Measurements from ENCODE around the gene INTS1. TPM values are rescaled to one million over a fixed set of nuclear protein-coding genes. Genes with fewer than 3 reads are reported as not detected.

Gene INTS1
- total RNA-seq, 1 donor = 26.0 TPM

DNA sequence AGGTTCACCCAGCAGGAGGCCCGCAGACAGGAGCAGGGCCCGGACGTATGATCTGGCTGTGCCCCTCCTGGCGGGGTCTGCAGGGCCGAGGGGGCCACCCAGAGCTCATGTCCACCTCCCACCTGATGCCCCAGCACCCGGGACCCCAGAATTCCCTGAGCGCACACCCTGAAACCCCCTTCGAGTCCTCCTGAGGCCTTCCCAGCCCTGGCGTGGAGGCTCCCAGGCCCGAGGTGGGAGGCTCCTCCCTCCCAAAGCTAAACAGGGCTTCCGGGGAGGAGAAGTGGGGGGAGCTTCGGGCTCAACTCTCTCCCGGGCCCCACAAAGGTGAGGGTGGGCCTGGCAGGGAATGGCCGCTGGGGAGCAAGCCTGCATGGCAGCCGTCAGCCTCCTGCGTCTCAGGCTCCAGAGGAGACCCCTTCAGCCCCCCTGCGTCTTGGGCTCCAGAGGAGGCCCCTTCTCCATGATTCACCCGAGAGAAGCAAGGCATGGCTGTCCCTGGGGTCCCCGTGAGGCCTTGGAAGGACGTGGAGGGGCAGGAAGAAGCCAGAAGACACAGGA lies 75.2 kb downstream of the INTS1 start:
- no peaks in the 10 kb centered on the region for H3K4me1 ChIP-seq (ENCODE audit: insufficient read depth, low read length)
- no peaks in the 10 kb centered on the region for H3K9me3 ChIP-seq (ENCODE audit: low read depth, low read length)
- H3K27me3 ChIP-seq (ENCODE audit: insufficient read depth, low read length) = no peaks in the 10 kb centered on the region
- H3K4me3 ChIP-seq (ENCODE audit: low read length) = no peak overlapping the region

DNA sequence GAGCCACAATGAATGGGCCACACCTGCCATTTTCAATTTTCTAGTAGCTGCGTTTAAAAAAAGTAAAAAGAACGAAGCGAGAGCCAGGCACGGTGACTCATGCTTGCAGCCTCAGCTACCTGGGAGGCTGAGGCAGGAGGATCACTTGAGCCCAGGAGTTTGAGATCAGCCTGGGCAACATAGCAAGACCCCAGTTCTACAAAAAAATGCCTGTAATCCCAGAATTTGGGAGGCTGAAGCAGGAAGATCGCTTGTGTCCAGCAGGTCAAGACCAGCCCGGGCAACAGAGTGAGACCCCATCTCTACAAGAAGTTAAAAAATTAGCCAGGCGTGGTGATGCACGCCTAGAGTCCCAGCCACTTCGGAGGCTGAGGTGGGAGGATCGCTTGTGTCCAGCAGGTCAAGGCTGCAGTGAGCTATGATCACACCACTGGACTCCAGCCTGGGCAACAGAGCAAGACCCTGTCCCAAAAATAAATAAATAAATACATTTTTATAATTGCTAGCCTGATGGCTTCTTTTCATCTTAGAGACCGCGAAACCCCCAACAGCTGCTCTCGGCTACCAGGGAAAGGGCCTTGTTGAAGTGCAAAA lies 77.0 kb downstream of the INTS1 start:
- Histone ChIP-seq H3K4me1 (ENCODE audit: insufficient read depth, low read length) (no peaks in the 10 kb centered on the region), H3K4me3 (ENCODE audit: low read length) (no peak overlapping the region), H3K27me3 (ENCODE audit: insufficient read depth, low read length) (no peaks in the 10 kb centered on the region), H3K9me3 (ENCODE audit: low read depth, low read length) (no peaks in the 10 kb centered on the region)

DNA sequence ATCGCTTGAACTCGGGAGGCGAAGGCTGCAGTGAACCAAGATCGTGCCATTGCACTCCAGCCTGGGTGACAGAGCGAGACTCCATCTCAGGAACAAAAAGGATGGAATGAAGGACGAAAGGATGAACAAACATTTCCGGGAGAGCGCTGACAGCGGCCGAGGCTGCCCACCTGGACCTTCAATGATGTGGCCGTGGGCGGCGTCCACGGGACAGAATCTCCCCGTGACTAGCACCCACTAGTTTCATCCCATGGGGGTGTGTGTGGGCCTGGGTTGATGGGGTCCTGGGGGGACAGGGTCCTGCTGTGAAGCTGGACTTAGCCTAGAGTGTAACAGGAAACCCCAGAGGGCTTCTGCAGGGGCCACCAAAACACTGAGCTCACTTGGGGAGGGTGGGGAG lies 77.7 kb downstream of the INTS1 start:
- H3K4me1 ChIP-seq (ENCODE audit: insufficient read depth, low read length) = no peaks in the 10 kb centered on the region
- no peaks in the 10 kb centered on the region for H3K9me3 ChIP-seq (ENCODE audit: low read depth, low read length)
- H3K27me3 ChIP-seq (ENCODE audit: insufficient read depth, low read length) = no peaks in the 10 kb centered on the region
- no peak overlapping the region for H3K4me3 ChIP-seq (ENCODE audit: low read length)

DNA sequence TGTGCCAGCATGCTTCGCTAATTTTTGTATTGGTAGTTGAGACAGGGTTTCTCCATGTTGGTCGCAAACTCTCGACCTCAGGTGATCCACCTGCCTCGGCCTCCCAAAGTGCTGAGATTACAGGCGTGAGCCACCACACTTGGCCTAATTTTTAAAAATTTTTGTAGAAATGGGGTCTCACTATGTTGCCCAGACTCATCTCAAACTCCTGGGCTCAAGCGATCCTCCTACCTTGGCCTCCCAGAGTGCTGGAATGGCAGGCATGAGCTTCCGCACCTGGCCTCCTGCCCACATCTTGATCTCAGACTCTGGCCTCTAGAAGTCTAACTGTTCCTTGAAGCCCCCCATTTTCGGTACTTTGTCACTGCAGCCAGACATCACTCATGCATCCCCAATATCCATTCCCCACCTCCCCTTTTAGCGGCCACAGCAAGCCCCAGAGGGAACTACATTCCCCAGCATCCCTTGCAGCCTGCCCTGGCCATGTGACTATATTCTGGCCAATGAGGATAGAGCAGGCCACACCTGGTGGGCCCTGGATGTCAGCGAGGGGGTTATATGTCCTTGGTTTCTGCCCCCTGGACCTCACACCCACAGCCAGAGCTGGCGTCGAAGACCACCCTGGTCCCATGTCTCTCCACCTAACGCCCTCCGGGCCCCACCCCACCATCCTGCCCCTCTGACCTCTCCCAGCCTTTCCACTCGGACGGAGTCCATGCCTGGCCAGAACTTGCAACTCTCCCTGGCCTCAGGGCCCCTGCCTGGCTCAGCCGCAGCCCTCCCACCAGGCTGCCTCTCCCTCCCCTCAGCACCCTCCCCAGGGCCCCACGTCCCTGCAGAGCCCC lies 78.7 kb downstream of the INTS1 start:
- H3K9me3 ChIP-seq (ENCODE audit: low read depth, low read length) = no peaks in the 10 kb centered on the region
- H3K4me3 ChIP-seq (ENCODE audit: low read length) = no peak overlapping the region
- H3K27me3 ChIP-seq (ENCODE audit: insufficient read depth, low read length) = no peaks in the 10 kb centered on the region

DNA sequence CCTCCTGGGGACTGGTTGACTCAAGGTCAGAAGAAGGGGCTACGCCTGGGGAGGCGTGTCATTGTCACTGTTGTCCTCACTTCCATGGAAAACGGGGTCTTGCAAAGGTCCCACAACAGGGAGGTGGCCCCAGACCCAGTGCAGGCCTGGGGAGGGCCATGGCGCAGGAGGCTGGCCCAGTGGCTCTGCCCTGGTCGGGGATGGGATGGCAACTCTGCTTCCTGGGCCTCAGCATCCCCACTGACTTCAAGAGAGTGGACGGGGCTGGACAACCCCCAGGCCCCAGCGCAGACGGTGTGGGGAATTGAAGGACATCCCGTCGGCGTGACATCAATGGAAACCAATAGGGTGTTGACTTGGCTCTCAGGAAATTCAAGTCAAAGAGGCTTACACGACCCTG lies 80.1 kb downstream of the INTS1 start:
- H3K27me3 ChIP-seq (ENCODE audit: insufficient read depth, low read length) = no peaks in the 10 kb centered on the region
- H3K4me1 ChIP-seq (ENCODE audit: insufficient read depth, low read length) = no peaks in the 10 kb centered on the region
- no peaks in the 10 kb centered on the region for H3K9me3 ChIP-seq (ENCODE audit: low read depth, low read length)
- no peak overlapping the region for H3K4me3 ChIP-seq (ENCODE audit: low read length)

More for the DNA sequence above, 78.7 kb downstream of the INTS1 start:
- no peaks in the 10 kb centered on the region for H3K4me1 ChIP-seq (ENCODE audit: insufficient read depth, low read length)

DNA sequence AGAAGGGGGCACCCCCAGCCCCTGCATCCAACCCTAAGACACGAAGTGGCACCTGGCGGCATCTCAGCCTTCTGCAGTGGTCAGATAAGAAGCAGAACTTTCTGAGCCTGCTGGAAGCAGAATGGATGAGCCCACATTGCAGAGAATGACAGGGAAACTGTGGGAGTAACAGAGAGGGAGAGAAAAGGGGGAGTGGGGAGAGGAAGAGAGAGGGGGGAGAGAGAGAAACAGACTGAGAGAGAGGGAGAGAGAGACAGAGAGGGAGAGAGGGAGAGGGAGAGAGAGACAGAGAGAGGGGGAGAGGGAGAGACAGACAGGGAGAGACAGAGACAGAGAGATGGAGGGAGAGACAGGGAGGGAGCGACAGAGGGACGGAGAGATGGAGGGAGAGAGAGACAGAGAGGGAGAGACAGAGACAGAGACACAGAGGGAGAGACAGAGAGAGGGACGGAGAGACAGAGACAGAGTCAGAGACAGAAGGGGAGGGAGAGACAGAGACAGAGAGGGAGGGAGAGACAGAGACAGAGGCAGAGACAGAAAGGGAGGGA lies 80.9 kb downstream of the INTS1 start:
- no peaks in the 10 kb centered on the region for H3K27me3 ChIP-seq (ENCODE audit: insufficient read depth, low read length)
- no peak overlapping the region for H3K4me3 ChIP-seq (ENCODE audit: low read length)
- no peaks in the 10 kb centered on the region for H3K9me3 ChIP-seq (ENCODE audit: low read depth, low read length)
- H3K4me1 ChIP-seq (ENCODE audit: insufficient read depth, low read length) = peaks cover under 1% of the 10 kb centered on the region

DNA sequence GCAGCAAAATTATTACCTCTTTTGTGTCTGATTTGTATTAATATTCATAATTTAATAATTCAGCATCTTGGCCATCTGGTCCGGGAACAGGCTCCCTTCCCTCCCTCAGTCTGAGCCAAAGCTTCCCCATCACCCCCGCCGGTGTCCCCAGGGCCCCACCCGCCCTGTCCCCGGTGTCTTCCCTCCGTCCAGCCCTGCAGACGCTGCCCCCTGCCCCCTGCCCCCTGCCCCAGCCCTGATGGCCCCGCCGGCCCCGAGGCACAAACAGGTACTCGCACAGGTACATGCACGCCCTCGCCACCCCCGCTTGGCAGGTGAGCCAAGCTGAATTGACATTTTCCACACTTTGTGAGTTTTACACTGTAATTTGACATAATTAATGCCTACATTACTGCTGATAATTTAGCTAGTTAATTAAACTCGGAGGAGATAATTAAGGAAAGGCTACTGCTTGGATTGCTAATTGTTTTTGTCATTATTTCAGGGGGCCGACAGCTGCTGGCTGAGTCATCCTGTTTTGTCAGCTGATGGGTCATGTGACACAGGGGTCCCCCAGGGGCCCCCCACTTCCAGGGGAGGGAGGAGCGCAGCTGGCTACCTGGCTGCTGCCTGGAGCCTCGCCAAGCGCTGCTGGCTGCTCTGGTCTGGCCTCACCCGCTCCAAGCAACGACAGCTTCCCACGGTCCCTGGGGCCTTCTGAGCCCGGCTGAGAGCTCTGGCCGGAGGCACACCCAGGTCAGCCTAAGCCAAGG lies 81.5 kb downstream of the INTS1 start:
- Histone ChIP-seq H3K27me3 (ENCODE audit: insufficient read depth, low read length) (no peaks in the 10 kb centered on the region), H3K9me3 (ENCODE audit: low read depth, low read length) (no peaks in the 10 kb centered on the region), H3K4me1 (ENCODE audit: insufficient read depth, low read length) (peaks cover 7% of the 10 kb centered on the region), H3K4me3 (ENCODE audit: low read length) (no peak overlapping the region)

DNA sequence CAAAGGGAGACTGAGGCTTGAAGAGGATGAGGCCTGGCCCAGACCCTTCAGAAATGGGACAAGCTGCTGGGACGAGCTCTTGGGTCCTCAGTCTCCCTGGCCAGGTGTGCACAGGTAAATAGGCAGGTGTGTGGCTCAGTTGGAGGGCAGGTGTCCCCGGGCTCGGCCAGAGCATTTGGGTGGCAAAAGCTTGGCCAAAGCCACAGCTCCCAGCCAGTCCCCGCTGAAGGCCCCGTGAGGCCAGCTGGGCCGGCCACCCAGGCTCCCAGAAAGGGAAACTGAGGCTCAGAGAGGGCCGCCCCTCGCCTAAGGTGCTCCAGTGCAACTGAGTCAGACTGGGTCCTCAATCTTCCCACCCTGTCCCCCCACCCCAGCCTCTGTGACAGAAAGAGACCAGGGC lies 82.2 kb downstream of the INTS1 start:
- no peak overlapping the region for H3K4me3 ChIP-seq (ENCODE audit: low read length)
- peaks cover 13% of the 10 kb centered on the region for H3K4me1 ChIP-seq (ENCODE audit: insufficient read depth, low read length)
- no peaks in the 10 kb centered on the region for H3K27me3 ChIP-seq (ENCODE audit: insufficient read depth, low read length)
- no peaks in the 10 kb centered on the region for H3K9me3 ChIP-seq (ENCODE audit: low read depth, low read length)

DNA sequence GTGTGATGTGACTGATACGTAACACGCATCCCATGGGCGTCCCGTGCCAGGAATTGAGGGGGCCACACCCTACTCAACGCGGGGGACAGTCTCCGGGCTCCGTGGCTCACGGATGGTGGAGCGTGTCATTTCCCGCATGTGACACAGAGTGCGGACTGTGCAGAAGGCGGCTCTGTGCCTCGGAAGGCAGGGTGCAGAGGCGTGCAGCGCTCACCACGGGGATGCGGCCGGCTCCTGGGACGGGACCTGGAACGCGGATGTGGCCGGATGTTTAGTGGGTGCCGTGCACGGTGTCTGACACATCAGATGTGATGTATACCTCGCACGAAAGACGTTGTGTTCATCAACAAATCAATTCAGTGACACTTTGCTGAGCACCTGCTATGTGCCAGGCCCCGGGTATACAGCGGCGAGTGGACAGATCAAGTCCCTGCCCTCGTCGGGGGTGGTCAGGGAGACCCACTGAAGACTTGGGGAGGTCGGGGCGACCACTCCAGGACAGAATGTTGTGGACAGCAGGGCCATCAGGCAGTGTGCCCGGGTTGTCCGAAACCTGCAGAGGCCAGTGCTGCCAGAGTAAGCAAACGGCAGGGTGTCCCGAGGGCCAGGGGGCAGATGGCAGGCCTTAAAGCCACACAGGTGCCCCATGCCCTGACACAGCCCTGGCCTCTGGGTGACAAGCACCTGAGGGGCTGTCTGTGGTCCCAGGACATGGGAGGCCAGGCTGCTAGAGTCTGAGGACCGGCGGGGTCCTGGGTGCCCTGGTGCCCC lies 83.0 kb downstream of the INTS1 start:
- Histone ChIP-seq H3K4me3 (ENCODE audit: low read length) (no peak overlapping the region), H3K9me3 (ENCODE audit: low read depth, low read length) (no peaks in the 10 kb centered on the region), H3K27me3 (ENCODE audit: insufficient read depth, low read length) (no peaks in the 10 kb centered on the region), H3K4me1 (ENCODE audit: insufficient read depth, low read length) (peaks cover 14% of the 10 kb centered on the region)

Other genes with a start within 250 kb of the INTS1 start
- 2.7 TPM for gene MICALL2, start 44.9 kb downstream of the INTS1 start, total RNA-seq
- 36.3 TPM for gene MAFK, start 26.3 kb upstream of the INTS1 start, total RNA-seq
- gene TMEM184A, start 51.8 kb upstream of the INTS1 start, total RNA-seq = not detected
- 14.3 TPM for gene PSMG3, start 65.6 kb upstream of the INTS1 start, total RNA-seq
- under 0.01 TPM for gene ELFN1, start 165.9 kb upstream of the INTS1 start, total RNA-seq